GM18870 (cell line): ENCODE data around the gene SHISAL1.

Experiments used
- ATAC-seq: cut with Tn5 transposase; IDR thresholded peaks from one replicate; pipeline ENCODE4 v1.9.1; 2021; ENCODE audit warnings: moderate library complexity; ENCODE audit not compliant: unreplicated experiment

SHISAL1 gene

DNA sequence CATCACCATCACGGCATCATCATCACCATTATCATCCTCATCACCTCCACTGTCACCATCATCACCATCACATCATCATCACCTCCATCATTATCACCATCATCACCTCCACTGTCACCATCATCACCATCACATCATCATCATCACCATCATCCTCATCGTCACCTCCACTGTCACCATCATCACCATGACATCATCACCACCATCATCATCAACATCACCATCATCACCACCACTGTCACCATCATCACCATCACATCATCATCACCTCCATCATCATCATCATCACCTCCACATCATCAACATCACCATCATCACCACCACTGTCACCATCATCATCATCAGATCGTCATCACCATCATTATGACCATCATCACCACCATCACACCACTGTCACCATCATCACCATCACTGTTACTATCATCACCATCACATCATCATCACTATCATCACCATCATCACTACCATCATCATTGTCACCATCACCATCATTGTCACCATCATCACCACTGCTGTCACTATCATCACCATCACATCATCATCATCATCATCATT is 99.2 kb downstream of the SHISAL1 start:
- ATAC-seq: no peak

GRCh38 chr22:44212936-44213335 is 99.8 kb downstream of the SHISAL1 start:
- no peak for ATAC-seq

- ATAC-seq: no peak
Observed at GRCh38 chr22:44211946-44212930, 100.5 kb downstream of the SHISAL1 start.

GRCh38 chr22:44211256-44211945 is 101.3 kb downstream of the SHISAL1 start:
- ATAC-seq: no peak

GRCh38 chr22:44210722-44211121 is 102.0 kb downstream of the SHISAL1 start:
- ATAC-seq: no peak

- no peak for ATAC-seq
Observed at GRCh38 chr22:44209343-44209742, 103.4 kb downstream of the SHISAL1 start.

DNA sequence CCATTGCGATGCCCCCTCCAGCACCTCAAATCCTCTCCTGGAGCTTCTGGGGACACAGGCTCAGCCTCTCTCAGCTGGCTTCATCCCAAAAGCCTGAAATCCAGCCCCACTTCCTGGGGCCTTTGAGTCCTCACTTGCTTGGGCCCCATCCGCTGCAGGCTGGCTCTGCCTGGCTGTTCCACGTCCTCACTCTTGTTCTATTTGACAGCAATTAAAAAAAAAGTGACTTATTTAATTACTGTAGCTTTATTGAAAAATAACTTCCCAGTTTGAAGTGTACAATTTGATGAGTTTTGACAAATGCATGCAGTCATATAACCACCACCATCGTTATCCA is 104.8 kb downstream of the SHISAL1 start:
- no peak for ATAC-seq

- ATAC-seq: no peak
Observed at GRCh38 chr22:44207173-44207980, 105.4 kb downstream of the SHISAL1 start.

DNA sequence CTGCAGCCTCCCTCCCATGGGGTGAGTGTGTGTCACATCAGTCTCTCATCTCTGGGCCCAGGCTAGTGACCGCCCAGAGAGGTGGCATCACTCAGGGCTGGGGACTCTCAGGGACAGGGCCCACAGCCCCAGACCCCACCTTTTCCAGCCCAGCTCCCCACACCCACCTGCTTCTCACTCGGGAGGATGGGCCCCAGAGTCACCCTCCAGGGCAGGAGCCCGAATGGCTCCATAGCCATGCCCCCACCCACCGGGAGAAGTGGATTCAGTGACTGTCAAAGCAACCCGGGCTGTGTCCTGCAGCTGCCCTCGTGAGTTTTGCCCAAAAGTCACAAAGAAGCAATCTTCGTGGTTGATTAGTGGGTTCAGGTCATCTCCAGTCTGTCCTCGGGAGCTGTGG is 106.1 kb downstream of the SHISAL1 start:
- ATAC-seq: no peak

DNA sequence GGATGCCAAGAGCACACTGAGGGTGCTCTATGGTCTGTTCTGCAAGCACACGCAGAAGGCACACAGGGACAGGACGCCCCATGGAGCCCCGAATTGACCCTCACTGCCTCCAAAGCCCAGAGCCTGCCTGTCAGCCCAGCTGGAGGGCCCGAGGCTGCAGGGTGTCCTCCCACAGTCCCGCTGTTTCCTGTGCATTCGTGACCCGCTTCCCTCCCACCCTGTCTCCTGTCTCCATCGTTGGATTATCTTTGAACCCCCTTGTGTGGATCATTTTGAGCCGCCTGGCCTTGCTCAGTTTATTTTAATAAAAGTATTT is 106.5 kb downstream of the SHISAL1 start:
- no peak for ATAC-seq

GRCh38 chr22:44205516-44206329 is 107.0 kb downstream of the SHISAL1 start:
- no peak for ATAC-seq

GRCh38 chr22:44204739-44205515 is 107.8 kb downstream of the SHISAL1 start:
- no peak for ATAC-seq

GRCh38 chr22:44203203-44203602 is 109.5 kb downstream of the SHISAL1 start:
- no peak for ATAC-seq

- no peak for ATAC-seq
Observed at GRCh38 chr22:44202261-44202789, 110.4 kb downstream of the SHISAL1 start.

GRCh38 chr22:44201665-44202064 is 111.1 kb downstream of the SHISAL1 start:
- no peak for ATAC-seq

DNA sequence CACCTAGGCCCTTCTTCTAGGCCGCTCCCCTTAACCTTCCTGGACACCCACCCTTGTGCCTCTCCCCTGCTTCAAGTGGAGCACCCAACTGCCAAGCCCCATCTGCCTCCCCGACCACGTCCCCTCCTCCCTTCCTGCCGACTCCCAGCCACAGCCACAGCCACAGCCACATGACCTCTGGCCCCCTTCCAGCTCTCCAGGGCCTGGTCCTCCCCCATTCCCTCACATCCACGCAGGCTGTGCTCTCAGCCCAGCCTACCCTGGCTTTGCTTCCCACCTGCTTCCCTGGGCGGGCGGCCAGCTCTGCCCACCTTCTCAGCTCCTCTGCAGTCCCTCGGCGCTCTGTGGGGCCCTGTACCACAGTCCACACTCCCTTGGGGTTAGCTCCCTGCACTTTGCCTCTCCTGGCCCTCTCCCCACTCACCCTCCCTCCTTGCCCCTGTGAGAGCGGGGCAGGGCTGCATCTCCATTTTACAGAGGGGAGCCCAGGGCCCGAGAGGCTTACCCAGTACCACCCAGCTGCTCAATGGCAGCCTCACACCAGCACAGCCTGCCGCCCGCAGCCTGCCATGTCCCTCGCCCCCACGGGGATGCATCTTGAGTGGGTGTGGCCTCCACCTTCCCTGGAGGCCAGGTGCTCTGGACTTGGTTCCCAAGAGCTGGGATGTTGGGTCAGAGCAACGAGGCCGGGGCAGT is 111.7 kb downstream of the SHISAL1 start:
- ATAC-seq: no peak

- ATAC-seq: no peak
Observed at GRCh38 chr22:44200451-44200850, 112.3 kb downstream of the SHISAL1 start.

GRCh38 chr22:44199866-44200265 is 112.9 kb downstream of the SHISAL1 start:
- ATAC-seq: no peak

GRCh38 chr22:44199164-44199563 is 113.6 kb downstream of the SHISAL1 start:
- no peak for ATAC-seq
